H1 (cell line): ENCODE data around the gene AMZ1. TPM values are rescaled to one million over a fixed set of nuclear protein-coding genes. Genes with fewer than 3 reads are reported as not detected.

Experiments
- CTCF ChIA-PET: fragments of 300-600 bp; sonication (Branson Sonifier 250); formaldehyde crosslinking; loops from one replicate; lab custom pipeline; 2021; ENCODE audit not compliant: partially characterized antibody; lab: Charles Lee
- POLR2A ChIA-PET: fragments of 300-600 bp; sonication (Branson Sonifier 250); formaldehyde crosslinking; loops from one replicate; lab custom pipeline; 2021; ENCODE audit warnings: inconsistent platforms; ENCODE audit not compliant: partially characterized antibody; lab: Charles Lee
- DNase-seq, 2 experiments: peaks; one replicate each; pipeline versions ENCODE4 v3.0.0 to v3.0.0-alpha.2; 2010 to 2022; ENCODE audit warnings: low spot score in 2 of 2, low read depth in 1 of 2, mixed read lengths in 1 of 2
- FAIRE-seq: peaks from 2 replicates; lab custom pipeline; 2011; peaks lifted over from hg19 to GRCh38; lab: Jason Lieb, UNC
- H2AFZ ChIP-seq: 2 replicates; pipeline ENCODE4 v1.8.1; 2012; ENCODE audit warnings: low read length, inconsistent platforms
- H2AK5ac ChIP-seq: 2 replicates; pipeline ENCODE4 v1.6.1; 2013; ENCODE audit warnings: low read depth, low read length
- H2BK120ac ChIP-seq: replicated peaks from 2 replicates; pipeline ENCODE3; 2013; ENCODE audit warnings: low read depth, low read length, inconsistent platforms
- H2BK12ac ChIP-seq: 2 replicates; pipeline ENCODE4 v1.6.1; 2013; ENCODE audit warnings: low read depth, low read length
- H2BK15ac ChIP-seq: 2 replicates; pipeline ENCODE4 v1.6.1; 2013; ENCODE audit warnings: low read length
- H2BK20ac ChIP-seq: 2 replicates; pipeline ENCODE4 v1.6.1; 2013; ENCODE audit warnings: low read length
- H2BK5ac ChIP-seq: 2 replicates; pipeline ENCODE4 v1.6.1; 2013; ENCODE audit warnings: low read depth, low read length
- H3K14ac ChIP-seq: 2 replicates; pipeline ENCODE4 v1.6.1; 2013; ENCODE audit warnings: inconsistent platforms; ENCODE audit not compliant: insufficient read length
- H3K18ac ChIP-seq: 2 replicates; pipeline ENCODE4 v1.6.1; 2013; ENCODE audit warnings: low read length; ENCODE audit errors: extremely low read depth
- H3K23ac ChIP-seq: 2 replicates; pipeline ENCODE4 v1.6.1; 2013; ENCODE audit warnings: inconsistent platforms; ENCODE audit not compliant: insufficient read length
- H3K23me2 ChIP-seq: 2 replicates; pipeline ENCODE4 v1.6.1; 2013; ENCODE audit warnings: low read depth, low read length
- H3K27ac ChIP-seq: 2 replicates; pipeline ENCODE4 v1.6.1; 2011; ENCODE audit warnings: low read depth, low read length, inconsistent platforms
- H3K27me3 ChIP-seq, 4 experiments: replicated peaks in 1 of 4; 1 replicate in 1 of 4; 2 replicates in 3 of 4; pipeline versions ENCODE4 v1.6.1 to v1.8.1; 2011 to 2013; ENCODE audit warnings: low read length in 3 of 4, mild to moderate bottlenecking in 3 of 4, inconsistent platforms in 2 of 4, mixed read lengths in 2 of 4, moderate library complexity in 1 of 4; ENCODE audit not compliant: control insufficient read depth in 3 of 4, insufficient read depth in 3 of 4; ENCODE audit errors: extremely low read depth in 1 of 4
- H3K36me3 ChIP-seq, 4 experiments: 2 replicates each; pipeline versions ENCODE4 v1.6.1 to v1.8.1; 2011 to 2013; ENCODE audit warnings: mild to moderate bottlenecking in 4 of 4, low read length in 3 of 4, moderate library complexity in 2 of 4, control low read depth in 1 of 4, inconsistent platforms in 1 of 4; ENCODE audit not compliant: insufficient read depth in 4 of 4, control insufficient read depth in 2 of 4
- H3K4ac ChIP-seq: replicated peaks from 2 replicates; pipeline ENCODE3; 2013; ENCODE audit warnings: low read length, low read depth, mixed read lengths, inconsistent platforms; ENCODE audit not compliant: insufficient read length
- H3K4me1 ChIP-seq, 4 experiments: replicated peaks in 1 of 4; 1 replicate in 1 of 4; 2 replicates in 3 of 4; pipeline versions ENCODE4 v1.6.1 to v1.8.1; 2011 to 2013; ENCODE audit warnings: low read length in 3 of 4, inconsistent platforms in 2 of 4, mixed read lengths in 1 of 4; ENCODE audit not compliant: insufficient read depth in 4 of 4, control insufficient read depth in 3 of 4
- H3K4me2 ChIP-seq, 2 experiments: 2 replicates each; pipeline versions ENCODE4 v1.6.1 to v1.8.1; 2011 to 2013; ENCODE audit warnings: low read depth in 2 of 2, low read length in 2 of 2, control low read depth in 1 of 2, inconsistent platforms in 1 of 2, mild to moderate bottlenecking in 1 of 2; ENCODE audit not compliant: insufficient read depth in 1 of 2
- H3K4me3 ChIP-seq, 4 experiments: fragments of 200-600, 300-600 bp in 1 of 4; sonication (generic), shearing (Covaris generic), sonication (Bioruptor Twin) in 1 of 4; 2 replicates each; pipeline versions ENCODE4 v1.5.1 to v1.8.1; 2011 to 2016; ENCODE audit warnings: low read length in 4 of 4, low read depth in 3 of 4, control low read depth in 2 of 4, inconsistent platforms in 2 of 4, mild to moderate bottlenecking in 2 of 4, mixed read lengths in 1 of 4, moderate library complexity in 1 of 4; ENCODE audit not compliant: insufficient read depth in 2 of 4; ENCODE audit errors: extremely low read depth in 1 of 4
- H3K56ac ChIP-seq: replicated peaks from 2 replicates; pipeline ENCODE3; 2013; ENCODE audit warnings: low read depth, mild to moderate bottlenecking, mixed read lengths, low read length, inconsistent platforms; ENCODE audit not compliant: insufficient read length
- H3K79me1 ChIP-seq: 2 replicates; pipeline ENCODE4 v1.6.1; 2013; ENCODE audit warnings: low read depth, low read length, control low read depth
- H3K79me2 ChIP-seq, 2 experiments: 2 replicates each; pipeline versions ENCODE4 v1.6.1 to v1.8.1; 2012 to 2013; ENCODE audit warnings: low read length in 2 of 2, mild to moderate bottlenecking in 2 of 2, inconsistent platforms in 1 of 2; ENCODE audit not compliant: insufficient read depth in 2 of 2, control insufficient read depth in 1 of 2
- H3K9ac ChIP-seq, 4 experiments: replicated peaks in 1 of 4; 1 replicate in 1 of 4; 2 replicates in 3 of 4; pipeline versions ENCODE4 v1.6.1 to v1.8.1; 2011 to 2013; ENCODE audit warnings: low read depth in 3 of 4, low read length in 3 of 4, control low read depth in 2 of 4, mild to moderate bottlenecking in 2 of 4, moderate library complexity in 2 of 4, inconsistent platforms in 1 of 4; ENCODE audit errors: extremely low read depth in 1 of 4
- H3K9me3 ChIP-seq, 2 experiments: 2 replicates each; pipeline versions ENCODE4 v1.6.1 to v1.8.1; 2012 to 2013; ENCODE audit warnings: mild to moderate bottlenecking in 2 of 2, moderate library complexity in 2 of 2, control low read depth in 1 of 2, inconsistent platforms in 1 of 2, low read depth in 1 of 2, low read length in 1 of 2, mixed read lengths in 1 of 2; ENCODE audit not compliant: insufficient read depth in 2 of 2
- H4K20me1 ChIP-seq, 2 experiments: replicated peaks in 1 of 2; 2 replicates each; pipeline versions ENCODE3 to v1.8.1; 2011 to 2013; ENCODE audit warnings: inconsistent platforms in 2 of 2, low read length in 2 of 2, mild to moderate bottlenecking in 1 of 2; ENCODE audit not compliant: insufficient read depth in 2 of 2, control insufficient read depth in 1 of 2
- H4K5ac ChIP-seq: 2 replicates; pipeline ENCODE4 v1.6.1; 2013; ENCODE audit warnings: low read length, low read depth, mixed read lengths, inconsistent platforms; ENCODE audit not compliant: insufficient read length
- H4K8ac ChIP-seq: 2 replicates; pipeline ENCODE4 v1.8.0; 2013; ENCODE audit warnings: mild to moderate bottlenecking, moderate library complexity, low read length, inconsistent platforms; ENCODE audit not compliant: insufficient read depth; ENCODE audit errors: extremely low read depth
- H4K91ac ChIP-seq: replicated peaks from 2 replicates; pipeline ENCODE3; 2013; ENCODE audit warnings: low read length, mixed read lengths, inconsistent platforms; ENCODE audit not compliant: insufficient read length
- CBX5 ChIP-seq: fragments of 300-800, 300-1000 bp; sonication (generic); IDR thresholded peaks from 2 replicates; pipeline ENCODE4 v1.7.1; 2016; ENCODE audit warnings: antibody characterized with exemption, low read length, low read depth
- EZH2 ChIP-seq: fragments of 200-600 bp; sonication (generic); IDR thresholded peaks from 2 replicates; pipeline ENCODE4 v1.7.1; 2012; ENCODE audit warnings: low read depth, mild to moderate bottlenecking, moderate library complexity, low read length, inconsistent platforms; ENCODE audit not compliant: severe bottlenecking
- GABPA ChIP-seq: IDR thresholded peaks from 2 replicates; pipeline ENCODE4 v1.6.1; 2011; ENCODE audit warnings: mild to moderate bottlenecking, low read length, moderate library complexity, borderline replicate concordance; ENCODE audit not compliant: insufficient read depth
- KDM1A ChIP-seq: fragments of 200-600, 300-600 bp; sonication (generic); IDR thresholded peaks from 2 replicates; pipeline ENCODE4 v1.7.1; 2016; ENCODE audit warnings: mild to moderate bottlenecking, low read length, borderline replicate concordance
- MAX ChIP-seq: IDR thresholded peaks from 2 replicates; pipeline ENCODE4 v1.6.1; 2012; ENCODE audit warnings: inconsistent platforms
- POU5F1 ChIP-seq: IDR thresholded peaks from 2 replicates; pipeline ENCODE4 v1.6.1; 2011; ENCODE audit warnings: low read depth, mild to moderate bottlenecking, low read length, moderate library complexity
- RBBP5 ChIP-seq: IDR thresholded peaks from 2 replicates; pipeline ENCODE4 v1.7.1; 2012; ENCODE audit warnings: low read depth, mild to moderate bottlenecking, inconsistent platforms, low read length, moderate library complexity, borderline replicate concordance
- TAF1 ChIP-seq: IDR thresholded peaks from 2 replicates; pipeline ENCODE4 v1.6.1; 2011; ENCODE audit warnings: mild to moderate bottlenecking, low read depth, low read length
- ZNF274 ChIP-seq: IDR thresholded peaks from 2 replicates; pipeline ENCODE4 v1.7.0; 2012; ENCODE audit warnings: low read length, borderline replicate concordance; ENCODE audit errors: extremely low read depth
- WGBS, 2 experiments: shearing (Covaris generic) in 1 of 2; methylation state at CpG; one replicate each; pipeline versions ENCODE4 v1.1.6 to v1.1.7; 2013 to 2015; ENCODE audit warnings: low lambda C conversion rate in 2 of 2, mixed read lengths in 2 of 2, inconsistent platforms in 1 of 2, low coverage in 1 of 2, missing lambda C conversion rate in 1 of 2; ENCODE audit not compliant: insufficient replicate concordance in 2 of 2, insufficient coverage in 1 of 2, insufficient read length in 1 of 2; ENCODE audit errors: extremely low coverage in 1 of 2, missing lambda C conversion rate in 1 of 2; 5-methylcytosine and 5-hydroxymethylcytosine counted together
- polyA plus RNA-seq, 7 experiments: library from polyadenylated mRNA; depleted of rRNA in 3 of 7; stranded (reverse) in 5 of 7; unstranded in 2 of 7; fragments of >200 nt in 5 of 7; fragments of 200-250 nt in 2 of 7; gene quantifications; 1 replicate in 5 of 7; 2 replicates in 1 of 7; 4 replicates in 1 of 7; pipeline versions ENCODE4 v1.2.1 to v1.2.3, GENCODE V29; 2011 to 2013; ENCODE audit warnings: missing spikeins in 2 of 7, mixed read lengths in 2 of 7
- total RNA-seq: library from RNA; stranded (reverse); fragmentation: NEBNext Ultra II Directional; extraction: Animal tissue kit (Norgen Biotek cat#: 25700); gene quantifications from 2 replicates; pipeline ENCODE4 v1.2.1, GENCODE V29; 2021

The AMZ1 gene
- total and polyA plus RNA-seq, 2 of the 8 experiments (the other 6 are each of a cell fraction or from before 2014, with no cell fraction given): 0.59 to 1.4 TPM

- H3K23me2 ChIP-seq: no peaks in the 10 kb centered on the region
- no peaks in the 10 kb centered on the region for H3K9me3 ChIP-seq
- TF ChIP-seq RBBP5: no peak
- TF ChIP-seq KDM1A: no peak
- TF ChIP-seq TAF1: no peak
- no peak for TF ChIP-seq EZH2
- TF ChIP-seq MAX: no peak
- no peak for TF ChIP-seq GABPA
- TF ChIP-seq POU5F1: no peak
- TF ChIP-seq CBX5: no peak
- no peak for TF ChIP-seq ZNF274
- no peak overlapping the region for H3K27ac ChIP-seq
- peaks cover 15% of the 10 kb centered on the region for H3K79me1 ChIP-seq
- H3K18ac ChIP-seq: no peak overlapping the region
- peaks cover 7 to 24% (median 16%) of the 10 kb centered on the region in 4 experiments for H3K36me3 ChIP-seq
- no peak overlapping the region for H3K4ac ChIP-seq
- FAIRE-seq (no peak), DNase-seq (no peak)
- H2BK5ac ChIP-seq: no peak overlapping the region; the same call in 1 of the 2 replicates
- no peak overlapping the region for H3K4me2 ChIP-seq
- H3K23ac ChIP-seq: no peak overlapping the region
- H3K79me2 ChIP-seq: peaks cover 0 to 35% of the 10 kb centered on the region in 2 experiments; a peak in 2 of 4 replicates
- WGBS, 2 experiments: 90% methylated on average over 32 of the region's 33 CpGs; no CpG with 5 or more reads in 1 of the 2 experiments
- no peak overlapping the region for H2BK15ac ChIP-seq
- H2AK5ac ChIP-seq: no peak overlapping the region
- no peak overlapping the region for H4K91ac ChIP-seq
- no peak overlapping the region for H2BK120ac ChIP-seq
- H3K14ac ChIP-seq: no peak overlapping the region
- CTCF ChIA-PET: interaction anchor here (0.5 to 5.2 kb wide), 14 partner anchors 11 to 197 kb away, joined by 3 to 27 read pairs (median 3); no protein-coding TSS in a partner anchor
- no peak overlapping the region for H2AFZ ChIP-seq
- H3K9ac ChIP-seq: no peak overlapping the region
- peaks cover 0 to 9% (median 6%) of the 10 kb centered on the region in 4 experiments; a peak in 4 of 7 replicates for H3K4me1 ChIP-seq
- POLR2A ChIA-PET: interaction anchor here (1.0 to 1.8 kb wide), 2 partner anchors 11 to 174 kb away, joined by 3 to 4 read pairs; no protein-coding TSS in a partner anchor
- no peak overlapping the region for H2BK20ac ChIP-seq
- no peak overlapping the region for H2BK12ac ChIP-seq
- H3K27me3 ChIP-seq: no peaks in the 10 kb centered on the region
- no peak overlapping the region for H4K5ac ChIP-seq
- H4K20me1 ChIP-seq: peaks cover 4 to 14% of the 10 kb centered on the region in 2 experiments
- H4K8ac ChIP-seq: no peak overlapping the region
- H3K56ac ChIP-seq: no peak overlapping the region
- H3K4me3 ChIP-seq: no peak overlapping the region
These were observed 42.1 kb downstream of the AMZ1 start for GRCh38 chr7:2729893-2730716.
